ENCODE measurements around the gene SYNDIG1.

SYNDIG1 gene

GRCh38 chr20:24575811-24576210 is 106.4 kb downstream of the SYNDIG1 start:
- H3K27ac ChIP-seq (replicated peaks) = no peak overlapping the region
- TF ChIP-seq CTCF (IDR thresholded peaks at IDR 0.05; ENCODE audit: insufficient read depth, low read length) (no peak), GABPA (IDR thresholded peaks at IDR 0.05; ENCODE audit: low read depth) (no peak), POLR2AphosphoS5 (IDR thresholded peaks at IDR 0.05; ENCODE audit: low read depth) (no peak), SPI1 (IDR thresholded peaks at IDR 0.05; ENCODE audit: borderline replicate concordance, low read depth) (no peak)
- TF ChIP-seq, protein P1, sequence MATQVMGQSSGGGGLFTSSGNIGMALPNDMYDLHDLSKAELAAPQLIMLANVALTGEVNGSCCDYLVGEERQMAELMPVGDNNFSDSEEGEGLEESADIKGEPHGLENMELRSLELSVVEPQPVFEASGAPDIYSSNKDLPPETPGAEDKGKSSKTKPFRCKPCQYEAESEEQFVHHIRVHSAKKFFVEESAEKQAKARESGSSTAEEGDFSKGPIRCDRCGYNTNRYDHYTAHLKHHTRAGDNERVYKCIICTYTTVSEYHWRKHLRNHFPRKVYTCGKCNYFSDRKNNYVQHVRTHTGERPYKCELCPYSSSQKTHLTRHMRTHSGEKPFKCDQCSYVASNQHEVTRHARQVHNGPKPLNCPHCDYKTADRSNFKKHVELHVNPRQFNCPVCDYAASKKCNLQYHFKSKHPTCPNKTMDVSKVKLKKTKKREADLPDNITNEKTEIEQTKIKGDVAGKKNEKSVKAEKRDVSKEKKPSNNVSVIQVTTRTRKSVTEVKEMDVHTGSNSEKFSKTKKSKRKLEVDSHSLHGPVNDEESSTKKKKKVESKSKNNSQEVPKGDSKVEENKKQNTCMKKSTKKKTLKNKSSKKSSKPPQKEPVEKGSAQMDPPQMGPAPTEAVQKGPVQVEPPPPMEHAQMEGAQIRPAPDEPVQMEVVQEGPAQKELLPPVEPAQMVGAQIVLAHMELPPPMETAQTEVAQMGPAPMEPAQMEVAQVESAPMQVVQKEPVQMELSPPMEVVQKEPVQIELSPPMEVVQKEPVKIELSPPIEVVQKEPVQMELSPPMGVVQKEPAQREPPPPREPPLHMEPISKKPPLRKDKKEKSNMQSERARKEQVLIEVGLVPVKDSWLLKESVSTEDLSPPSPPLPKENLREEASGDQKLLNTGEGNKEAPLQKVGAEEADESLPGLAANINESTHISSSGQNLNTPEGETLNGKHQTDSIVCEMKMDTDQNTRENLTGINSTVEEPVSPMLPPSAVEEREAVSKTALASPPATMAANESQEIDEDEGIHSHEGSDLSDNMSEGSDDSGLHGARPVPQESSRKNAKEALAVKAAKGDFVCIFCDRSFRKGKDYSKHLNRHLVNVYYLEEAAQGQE (IDR thresholded peaks at IDR 0.05; ENCODE audit: insufficient replicate concordance, low read depth) = no peak
- no peak overlapping the region for H3K4me3 ChIP-seq (replicated peaks; ENCODE audit: insufficient read depth, low read length)
- H3K27me3 ChIP-seq (ENCODE audit: insufficient read depth, poor library complexity, severe bottlenecking) = no peaks in the 10 kb centered on the region
- no peak for DNase-seq (ENCODE audit: low read depth in 1 of 2, low spot score in 1 of 2)

- no peak overlapping the region for H3K4me3 ChIP-seq (replicated peaks; ENCODE audit: insufficient read depth, low read length)
- no peak overlapping the region for H3K27ac ChIP-seq (replicated peaks)
- no peaks in the 10 kb centered on the region for H3K27me3 ChIP-seq (ENCODE audit: insufficient read depth, poor library complexity, severe bottlenecking)
- no peak for TF ChIP-seq POLR2AphosphoS5 (IDR thresholded peaks at IDR 0.05; ENCODE audit: low read depth)
- TF ChIP-seq SPI1 (IDR thresholded peaks at IDR 0.05; ENCODE audit: borderline replicate concordance, low read depth) = no peak
- no peak for TF ChIP-seq GABPA (IDR thresholded peaks at IDR 0.05; ENCODE audit: low read depth)
- TF ChIP-seq, protein P1 (IDR thresholded peaks at IDR 0.05; ENCODE audit: insufficient replicate concordance, low read depth) = no peak
- no peak for DNase-seq (ENCODE audit: low read depth in 1 of 2, low spot score in 1 of 2)
Observed at GRCh38 chr20:24576447-24576846, 107.0 kb downstream of the SYNDIG1 start.

GRCh38 chr20:24577271-24577909 is 108.0 kb downstream of the SYNDIG1 start:
- TF ChIP-seq, protein P1 (IDR thresholded peaks at IDR 0.05; ENCODE audit: insufficient replicate concordance, low read depth) = peak; percentile 92
- TF ChIP-seq SPI1 (IDR thresholded peaks at IDR 0.05; ENCODE audit: borderline replicate concordance, low read depth) = no peak
- H3K27me3 ChIP-seq (ENCODE audit: insufficient read depth, poor library complexity, severe bottlenecking) = no peaks in the 10 kb centered on the region
- H3K4me3 ChIP-seq (replicated peaks; ENCODE audit: insufficient read depth, low read length) = no peak overlapping the region
- H3K27ac ChIP-seq (replicated peaks) = no peak overlapping the region
- DNase-seq (ENCODE audit: low read depth in 1 of 2, low spot score in 1 of 2) = no peak

GRCh38 chr20:24578567-24579415 is 109.4 kb downstream of the SYNDIG1 start:
- Histone ChIP-seq H3K4me3 (replicated peaks; ENCODE audit: insufficient read depth, low read length) (no peak overlapping the region), H3K27me3 (ENCODE audit: insufficient read depth, poor library complexity, severe bottlenecking) (no peaks in the 10 kb centered on the region), H3K27ac (replicated peaks) (no peak overlapping the region)
- no peak for DNase-seq (ENCODE audit: low read depth in 1 of 2, low spot score in 1 of 2)
- no peak for TF ChIP-seq GABPA (IDR thresholded peaks at IDR 0.05; ENCODE audit: low read depth)
- TF ChIP-seq, protein P1 (IDR thresholded peaks at IDR 0.05; ENCODE audit: insufficient replicate concordance, low read depth) = no peak
- no peak for TF ChIP-seq SPI1 (IDR thresholded peaks at IDR 0.05; ENCODE audit: borderline replicate concordance, low read depth)
- TF ChIP-seq POLR2AphosphoS5 (IDR thresholded peaks at IDR 0.05; ENCODE audit: low read depth) = no peak
- no peak for TF ChIP-seq CTCF (IDR thresholded peaks at IDR 0.05; ENCODE audit: insufficient read depth, low read length)
